Stimulated activated CD4-positive, alpha-beta T cell treated with anti-CD3 and anti-CD28 coated beads, Interleukin-1b, Interleukin-23, amount 100 ng/mL, for 4 hours (primary cell): ENCODE measurements around the gene KRCC1.
"Not testable (repeated sequence)": the region's sequence is repeated elsewhere in the genome, so short reads cannot be mapped to it uniquely, and the experiment has no call there.

ENCODE experiments used
- DNase-seq, 2 donors: peaks; one replicate each; pipeline ENCODE4 v3.0.0-alpha.2; 2020; ENCODE audit warnings: low read depth in 2 of 2

KRCC1 gene

GRCh38 chr2:88077080-88077479, 21.5 kb upstream of the KRCC1 start:
- DNase-seq, result no peak

- no peak for DNase-seq
Measured at GRCh38 chr2:88074854-88075292, 19.3 kb upstream of the KRCC1 start.

GRCh38 chr2:88074150-88074549, 18.6 kb upstream of the KRCC1 start:
- DNase-seq, result no peak

GRCh38 chr2:88071365-88071764, 15.8 kb upstream of the KRCC1 start:
- no peak for DNase-seq

GRCh38 chr2:88070055-88070454, 14.5 kb upstream of the KRCC1 start:
- no peak for DNase-seq

GRCh38 chr2:88069117-88069516, 13.5 kb upstream of the KRCC1 start:
- no peak for DNase-seq

GRCh38 chr2:88068044-88068443, 12.5 kb upstream of the KRCC1 start:
- no peak for DNase-seq

GRCh38 chr2:88067598-88067997, 12.0 kb upstream of the KRCC1 start, which contains the start of gene SMYD1:
Gene SMYD1 (plus strand): TSS chr2:88067825. CDS start chr2:88067865, 40 bp downstream.
- no peak for DNase-seq

- no peak for DNase-seq
Measured at GRCh38 chr2:88067189-88067588, 11.6 kb upstream of the KRCC1 start.

GRCh38 chr2:88066543-88066942, 11.0 kb upstream of the KRCC1 start:
- no peak for DNase-seq

GRCh38 chr2:88061295-88061694, 5.7 kb upstream of the KRCC1 start:
- no peak for DNase-seq

GRCh38 chr2:88060907-88061275, 5.3 kb upstream of the KRCC1 start:
- DNase-seq, result no peak

- DNase-seq, result peak in 1 of 2 donors; percentile 28
Measured at GRCh38 chr2:88059979-88060906, 4.7 kb upstream of the KRCC1 start.

GRCh38 chr2:88058191-88058590, 2.6 kb upstream of the KRCC1 start:
- no peak for DNase-seq

GRCh38 chr2:88057437-88057844, 1.9 kb upstream of the KRCC1 start:
- no peak for DNase-seq

GRCh38 chr2:88054782-88055370, 707 bp downstream of the KRCC1 start:
- DNase-seq, result no peak

- no peak for DNase-seq
Measured at GRCh38 chr2:88053934-88054781, 1.4 kb downstream of the KRCC1 start.

GRCh38 chr2:88053296-88053695, 2.3 kb downstream of the KRCC1 start:
- DNase-seq, result no peak

- no peak for DNase-seq
Measured at GRCh38 chr2:88051792-88052191, 3.8 kb downstream of the KRCC1 start.

GRCh38 chr2:88049622-88050021, 6.0 kb downstream of the KRCC1 start:
- no peak for DNase-seq

GRCh38 chr2:88048541-88048940, 7.0 kb downstream of the KRCC1 start:
- no peak for DNase-seq

- not testable (repeated sequence) for DNase-seq
Measured at GRCh38 chr2:88045561-88045960, 10.0 kb downstream of the KRCC1 start.
